Keratinocyte (primary cell): Measurements from ENCODE around the gene KRT3. TPM values are rescaled to one million over a fixed set of nuclear protein-coding genes. Genes with fewer than 3 reads are reported as not detected.
"Not testable (repeated sequence)": the region's sequence is repeated elsewhere in the genome, so short reads cannot be mapped to it uniquely, and the experiment has no call there.

ENCODE experiments used
- DNase-seq: peaks from one replicate; pipeline ENCODE4 v3.0.0-alpha.2; 2011; ENCODE audit warnings: low read depth, missing footprints, low spot score
- FAIRE-seq: peaks from 2 replicates; lab custom pipeline; 2011; peaks lifted over from hg19 to GRCh38; lab: Jason Lieb, UNC
- H2AFZ ChIP-seq: 2 replicates; pipeline ENCODE4 v1.6.0; 2012; ENCODE audit warnings: low read length, control low read depth, inconsistent platforms; ENCODE audit not compliant: control insufficient read depth
- H3K27ac ChIP-seq: 2 replicates; pipeline ENCODE4 v1.5.1; 2011; ENCODE audit warnings: low read length; ENCODE audit not compliant: control insufficient read depth, insufficient read depth
- H3K27me3 ChIP-seq: 3 replicates; pipeline ENCODE4 v1.6.0; 2011; ENCODE audit warnings: low read length; ENCODE audit not compliant: control insufficient read depth, insufficient read depth; ENCODE audit errors: extremely low read depth
- H3K36me3 ChIP-seq, 2 experiments: 2 replicates in 1 of 2; 3 replicates in 1 of 2; pipeline ENCODE4 v1.5.1; 2011; ENCODE audit warnings: low read length in 2 of 2, mild to moderate bottlenecking in 1 of 2; ENCODE audit not compliant: control insufficient read depth in 2 of 2, insufficient read depth in 2 of 2; ENCODE audit errors: extremely low read depth in 1 of 2
- H3K4me1 ChIP-seq: 3 replicates; pipeline ENCODE4 v1.5.1; 2011; ENCODE audit warnings: low read length; ENCODE audit not compliant: control insufficient read depth, insufficient read depth; ENCODE audit errors: extremely low read depth
- H3K4me2 ChIP-seq: 3 replicates; pipeline ENCODE4 v1.6.0; 2011; ENCODE audit warnings: low read depth, low read length; ENCODE audit not compliant: control insufficient read depth, insufficient read depth; ENCODE audit errors: extremely low read depth
- H3K4me3 ChIP-seq, 3 experiments: fragments of 200-600 bp in 1 of 3; sonication (generic) in 1 of 3; 2 replicates in 2 of 3; 3 replicates in 1 of 3; pipeline ENCODE4 v1.5.1; 2011 to 2016; ENCODE audit warnings: low read length in 3 of 3, mild to moderate bottlenecking in 3 of 3, control low read depth in 2 of 3, inconsistent platforms in 1 of 3, low read depth in 1 of 3, mixed read lengths in 1 of 3, mixed run types in 1 of 3, moderate library complexity in 1 of 3; ENCODE audit not compliant: control insufficient read depth in 2 of 3, insufficient read depth in 2 of 3; ENCODE audit errors: extremely low read depth in 1 of 3
- H3K79me2 ChIP-seq: 2 replicates; pipeline ENCODE4 v1.6.0; 2012; ENCODE audit warnings: low read length; ENCODE audit not compliant: control insufficient read depth, insufficient read depth
- H3K9ac ChIP-seq: 3 replicates; pipeline ENCODE4 v1.6.0; 2011; ENCODE audit warnings: low read length; ENCODE audit not compliant: control insufficient read depth, insufficient read depth; ENCODE audit errors: extremely low read depth
- H3K9me1 ChIP-seq: 3 replicates; pipeline ENCODE4 v1.6.0; 2011; ENCODE audit warnings: low read length; ENCODE audit not compliant: control insufficient read depth, insufficient read depth; ENCODE audit errors: extremely low read depth
- H3K9me3 ChIP-seq: 2 replicates; pipeline ENCODE4 v1.5.1; 2012; ENCODE audit warnings: low read depth, low read length; ENCODE audit not compliant: control insufficient read depth
- H4K20me1 ChIP-seq: 3 replicates; pipeline ENCODE4 v1.6.0; 2011; ENCODE audit warnings: low read length; ENCODE audit not compliant: control insufficient read depth, insufficient read depth; ENCODE audit errors: extremely low read depth
- CTCF ChIP-seq, 3 experiments: IDR thresholded peaks in 1 of 3; conservative IDR thresholded peaks in 1 of 3; optimal IDR thresholded peaks in 1 of 3; 2 replicates in 2 of 3; 3 replicates in 1 of 3; pipeline versions ENCODE3 to v1.5.1; 2011; ENCODE audit warnings: low read length in 3 of 3, mild to moderate bottlenecking in 3 of 3, moderate library complexity in 2 of 3, control low read depth in 1 of 3, inconsistent platforms in 1 of 3; ENCODE audit not compliant: insufficient read depth in 2 of 3; ENCODE audit errors: extremely low read depth in 1 of 3
- EZH2 ChIP-seq: IDR thresholded peaks from one replicate; pipeline ENCODE4 v1.6.1; 2012; ENCODE audit warnings: inconsistent platforms, mild to moderate bottlenecking, low read length, moderate library complexity
- dilution Hi-C: fragments of 300-500 bp; cut with MboI; formaldehyde crosslinking; loops from one replicate; pipeline ENCODE4 v1.7.0; 2020; ENCODE audit warnings: low sequenced_read_pairs; ENCODE audit not compliant: extremely low pct_ligation_motif_present
- polyA plus RNA-seq, 5 experiments: library from polyadenylated mRNA; depleted of rRNA in 3 of 5; stranded (reverse) in 3 of 5; stranded (forward) in 1 of 5; unstranded in 1 of 5; fragments of >200 nt; gene quantifications; 1 replicate in 1 of 5; 2 replicates in 3 of 5; 3 replicates in 1 of 5; pipeline versions ENCODE4 v1.2.1 to v1.2.3, GENCODE V29; 2011 to 2012; ENCODE audit warnings: missing spikeins in 2 of 5, low read depth in 1 of 5, low replicate concordance in 1 of 5

KRT3 gene
- polyA plus RNA-seq, 1 donor (not counting 4 experiments of a cell fraction or from before 2014, with no cell fraction given) = 0.29 TPM

GRCh38 chr12:52752516-52752915, 43.4 kb downstream of the KRT3 start:
- TF ChIP-seq EZH2 = no peak
- TF ChIP-seq CTCF (optimal IDR thresholded peaks at IDR 0.05 in 1 of 3, IDR thresholded peaks at IDR 0.05 in 1 of 3, conservative IDR thresholded peaks at IDR 0.05 in 1 of 3; ENCODE audit: extremely low read depth in 1 of 3, insufficient read depth in 2 of 3, low read length in 3 of 3) = no peak
- dilution Hi-C loops = no loop called here
- no peak for FAIRE-seq

GRCh38 chr12:52751795-52752194, 44.1 kb downstream of the KRT3 start:
- H3K4me3 ChIP-seq = no peak overlapping the region
- FAIRE-seq = no peak
- DNase-seq = no peak
- H3K9me1 ChIP-seq = no peaks in the 10 kb centered on the region
- dilution Hi-C loops = no loop called here
- no peak overlapping the region for H3K9ac ChIP-seq
- H3K9me3 ChIP-seq = no peaks in the 10 kb centered on the region
- peaks cover 28% of the 10 kb centered on the region for H3K27me3 ChIP-seq
- no peak overlapping the region for H2AFZ ChIP-seq
- no peak overlapping the region for H3K4me2 ChIP-seq
- H3K27ac ChIP-seq = no peak overlapping the region
- H3K36me3 ChIP-seq = no peaks in the 10 kb centered on the region
- TF ChIP-seq CTCF (optimal IDR thresholded peaks at IDR 0.05 in 1 of 3, IDR thresholded peaks at IDR 0.05 in 1 of 3, conservative IDR thresholded peaks at IDR 0.05 in 1 of 3; ENCODE audit: extremely low read depth in 1 of 3, insufficient read depth in 2 of 3, low read length in 3 of 3) (no peak), EZH2 (no peak)
- H3K4me1 ChIP-seq = no peaks in the 10 kb centered on the region
- H4K20me1 ChIP-seq = no peaks in the 10 kb centered on the region
- H3K79me2 ChIP-seq = no peaks in the 10 kb centered on the region

More at GRCh38 chr12:52752516-52752915, 43.4 kb downstream of the KRT3 start:
- DNase-seq = no peak
- Histone ChIP-seq H3K9me3 (no peaks in the 10 kb centered on the region), H3K9ac (no peak overlapping the region), H3K4me1 (no peaks in the 10 kb centered on the region), H4K20me1 (no peaks in the 10 kb centered on the region), H3K36me3 (no peaks in the 10 kb centered on the region), H3K4me2 (no peak overlapping the region), H3K27me3 (peaks cover 36% of the 10 kb centered on the region), H3K27ac (no peak overlapping the region), H3K9me1 (no peaks in the 10 kb centered on the region), H3K79me2 (no peaks in the 10 kb centered on the region), H3K4me3 (no peak overlapping the region), H2AFZ (no peak overlapping the region)

- H3K36me3 ChIP-seq, H4K20me1 ChIP-seq, H3K79me2 ChIP-seq, H3K27ac ChIP-seq, FAIRE-seq, dilution Hi-C loops, H3K9me1 ChIP-seq, H3K9ac ChIP-seq, H3K9me3 ChIP-seq, H3K4me3 ChIP-seq, H3K4me2 ChIP-seq, H3K4me1 ChIP-seq, H2AFZ ChIP-seq, DNase-seq: not testable (repeated sequence)
- H3K27me3 ChIP-seq = peaks cover 24% of the 10 kb centered on the region
Observed at GRCh38 chr12:52750532-52750931, 45.4 kb downstream of the KRT3 start.
